GM20431 (cell line): ENCODE results near the gene APLF.

Experiments used
- in situ Hi-C: fragments of 300-500 bp; cut with MseI, MboI; formaldehyde crosslinking; loops from one replicate; pipeline ENCODE4 v1.15.0; 2020; ENCODE audit warnings: low sequenced_read_pairs; ENCODE audit not compliant: unreplicated experiment

The APLF gene

DNA sequence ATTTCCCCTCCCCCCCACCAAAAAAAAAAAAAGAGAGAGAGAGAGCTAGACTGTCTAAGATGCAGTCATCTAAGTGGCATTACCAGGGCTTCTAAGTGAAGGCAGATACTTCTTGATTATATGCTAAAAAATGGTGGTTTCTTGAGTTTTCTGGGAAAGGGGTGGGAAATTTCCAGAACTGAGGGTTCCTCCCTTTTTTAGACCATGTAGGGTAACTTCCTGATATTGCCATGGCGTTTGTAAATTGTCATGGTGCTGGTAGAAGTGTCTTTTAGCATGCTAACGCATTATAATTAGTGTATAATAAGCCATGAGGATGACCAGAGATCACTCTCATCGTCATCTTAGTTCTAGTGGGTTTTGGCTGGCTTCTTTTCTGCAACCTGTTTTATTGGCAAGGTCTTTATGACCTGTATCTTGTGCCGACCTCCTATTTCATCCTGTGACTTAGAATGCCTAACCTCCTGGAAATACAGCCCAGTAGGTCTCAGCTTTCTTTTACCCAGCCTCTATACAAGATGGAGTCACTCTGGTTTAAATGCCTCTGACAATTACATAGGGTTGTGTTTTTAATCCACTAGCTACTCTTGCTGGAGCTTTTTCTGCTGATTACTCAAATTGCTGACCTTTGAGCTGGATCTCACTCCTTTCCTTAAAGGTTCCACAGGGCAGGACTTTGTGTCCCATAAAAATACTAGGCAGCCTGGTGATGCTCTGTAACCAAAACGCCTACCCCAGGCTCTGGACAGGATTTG, 145.6 kb downstream of the APLF start:
- in situ Hi-C loops, result no loop called here

DNA sequence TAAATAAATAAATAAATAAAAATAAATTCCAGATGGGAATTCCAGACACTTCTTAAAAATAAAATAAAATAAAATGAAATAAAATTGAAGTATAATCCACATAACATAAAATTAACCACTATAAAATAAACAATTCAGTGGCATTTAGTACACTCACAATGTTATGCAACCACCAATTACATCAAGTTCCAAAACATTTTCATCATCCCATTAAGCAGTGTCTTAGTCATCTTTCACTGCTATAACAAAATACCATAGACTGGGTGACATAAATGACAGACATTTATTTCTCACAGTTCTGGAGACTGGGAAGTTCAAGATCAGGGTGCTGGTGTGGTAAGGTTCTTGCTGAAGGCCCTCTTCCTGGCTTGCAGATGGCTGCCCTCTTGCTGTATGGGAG, 153.4 kb downstream of the APLF start:
- in situ Hi-C loops, result no loop called here

DNA sequence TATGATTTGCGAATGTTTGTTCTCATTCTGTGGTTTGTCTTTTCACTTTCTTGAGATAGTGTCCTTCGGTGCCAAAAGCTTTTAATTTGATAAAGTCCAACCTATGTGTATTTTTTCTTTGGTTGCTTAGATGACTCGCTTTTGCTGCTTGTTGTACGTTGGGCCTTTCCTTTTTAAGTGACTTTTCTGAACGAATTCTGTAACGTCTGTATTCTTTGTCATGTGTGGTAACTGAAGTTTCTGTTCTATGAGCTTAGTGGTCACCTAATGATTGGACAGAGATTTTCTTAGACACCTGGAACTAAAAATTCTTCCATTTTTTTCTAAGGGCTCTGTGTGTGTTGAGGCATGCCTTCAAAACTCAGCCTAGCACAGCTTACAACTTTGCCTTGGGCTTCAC, 156.4 kb downstream of the APLF start:
- in situ Hi-C loops, result no loop called here

DNA sequence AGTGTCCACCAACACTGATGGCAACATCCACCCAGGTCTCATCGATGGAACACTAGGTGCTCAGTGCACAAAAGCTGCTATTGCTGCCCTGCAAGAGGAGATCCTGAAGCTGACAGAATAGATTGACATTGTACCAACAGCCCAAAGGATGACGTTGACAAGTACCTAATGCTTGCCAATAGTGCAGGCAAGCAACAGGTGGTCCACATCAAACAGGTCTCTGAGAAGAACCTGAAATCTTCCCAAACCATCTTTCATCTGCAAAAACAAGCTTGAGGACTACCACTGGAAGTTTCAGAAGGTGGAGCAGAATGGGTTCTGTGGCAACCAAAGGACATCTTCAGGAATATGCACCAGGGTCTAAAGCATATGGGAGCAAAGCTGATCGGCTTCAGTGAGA, 160.2 kb downstream of the APLF start:
- in situ Hi-C loops, result no loop called here
